ENCODE results near the gene RAB20.
A peak's percentile ranks its signal among the peaks of the same experiment; 100 is the strongest.

The RAB20 gene

DNA sequence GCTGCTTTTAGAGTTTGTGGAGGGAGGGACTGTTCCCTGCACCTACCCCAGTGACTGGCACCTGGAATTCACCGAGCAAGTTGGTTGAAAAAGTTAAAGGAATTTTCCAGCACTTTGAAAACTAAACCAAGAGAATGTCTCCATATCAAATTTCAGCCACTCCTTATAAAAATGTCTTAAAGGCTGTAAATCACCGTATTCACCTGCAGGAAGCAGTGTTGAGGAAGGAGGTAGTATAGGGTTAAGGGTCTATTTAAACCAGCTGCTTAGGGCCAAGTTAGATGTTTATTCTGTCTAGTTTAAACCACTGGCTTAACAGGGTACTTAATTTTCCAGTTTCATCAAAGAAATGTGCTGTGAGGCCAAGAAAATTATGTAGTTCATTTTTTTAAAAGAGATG, 3.8 kb upstream of the RAB20 start:
- Mint-ChIP-seq H3K27me3 (peaks cover 35% of the 10 kb centered on the region), H3K36me3 (ENCODE audit: low read depth) (peaks cover 2% of the 10 kb centered on the region), H3K4me1 (ENCODE audit: low read depth) (peaks cover 19% of the 10 kb centered on the region), H3K27ac (no peak overlapping the region), H3K9me3 (no peaks in the 10 kb centered on the region), H3K4me3 (no peak overlapping the region)
- no peak for DNase-seq

DNA sequence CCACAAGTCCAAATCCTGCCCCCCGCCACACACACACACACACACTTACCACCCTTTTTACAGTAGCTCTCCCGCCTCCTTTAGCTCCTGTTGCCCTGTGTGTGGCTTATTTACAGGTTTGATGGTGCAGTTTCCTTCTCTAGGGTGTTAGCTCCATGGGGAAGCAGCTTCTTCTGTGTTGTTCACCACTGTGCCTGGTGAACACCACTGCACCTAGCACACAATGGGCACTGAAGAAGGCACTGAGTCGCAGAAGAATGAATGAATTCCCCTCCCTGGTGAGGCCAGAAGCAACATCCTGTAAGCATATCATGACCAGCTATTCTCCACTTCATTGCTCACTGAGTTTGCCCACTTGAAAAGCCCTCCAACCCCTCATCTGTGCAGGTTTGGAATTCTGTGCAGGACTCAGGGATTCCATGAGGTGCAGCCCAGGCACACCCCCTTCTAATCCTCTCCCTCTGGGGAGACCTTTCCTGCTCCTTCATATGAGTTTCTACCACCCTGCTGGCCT, 3.0 kb upstream of the RAB20 start:
- peaks cover 2% of the 10 kb centered on the region for H3K36me3 Mint-ChIP-seq (ENCODE audit: low read depth)
- peaks cover 36% of the 10 kb centered on the region for H3K27me3 Mint-ChIP-seq
- no peak for DNase-seq
- H3K4me1 Mint-ChIP-seq (ENCODE audit: low read depth), result peaks cover 22% of the 10 kb centered on the region
- H3K4me3 Mint-ChIP-seq, result no peak overlapping the region
- no peaks in the 10 kb centered on the region for H3K9me3 Mint-ChIP-seq
- no peak overlapping the region for H3K27ac Mint-ChIP-seq

GRCh38 chr13:110563463-110563774, 1.9 kb upstream of the RAB20 start:
- Mint-ChIP-seq H3K27me3 (peaks cover 36% of the 10 kb centered on the region), H3K4me1 (ENCODE audit: low read depth) (peaks cover 22% of the 10 kb centered on the region), H3K36me3 (ENCODE audit: low read depth) (peaks cover 2% of the 10 kb centered on the region), H3K4me3 (no peak overlapping the region), H3K27ac (no peak overlapping the region), H3K9me3 (no peaks in the 10 kb centered on the region)
- DNase-seq, result no peak

DNA sequence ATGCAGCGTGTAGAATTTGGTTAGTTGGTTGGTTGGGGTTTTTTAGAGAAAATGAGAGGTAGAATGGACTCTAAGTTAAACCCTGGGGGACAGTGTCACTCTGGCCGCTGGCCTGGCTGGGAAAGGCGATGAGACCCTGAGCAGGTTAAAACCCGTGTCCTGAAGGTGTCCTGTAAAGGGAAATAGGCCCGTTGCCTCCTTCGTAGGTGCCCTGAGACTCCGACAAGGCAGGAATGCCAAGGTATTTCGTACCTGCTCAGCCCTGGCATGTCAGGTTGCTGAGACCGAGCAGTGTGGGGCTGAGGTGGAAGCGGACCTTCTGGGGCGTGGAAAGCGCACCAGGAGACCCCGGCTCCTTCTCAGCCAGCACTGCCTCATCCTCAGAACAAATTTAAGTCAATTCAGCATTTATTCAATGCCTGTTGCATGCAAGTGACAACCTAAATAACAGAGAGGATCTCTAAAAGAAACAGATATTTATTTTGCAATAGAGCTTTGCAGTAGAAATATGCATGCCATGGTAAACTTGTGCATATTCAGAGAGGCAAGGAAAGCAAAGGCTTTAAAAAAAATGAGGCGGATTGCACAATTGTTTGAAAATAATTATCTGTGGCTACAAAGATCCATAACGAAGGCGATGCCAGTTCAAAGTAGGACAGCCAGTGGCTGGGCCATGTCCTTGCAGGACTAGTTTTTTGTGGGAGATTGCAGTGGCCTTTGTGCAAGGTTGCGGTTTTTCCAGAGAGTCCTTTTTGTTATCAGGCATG, 1.4 kb upstream of the RAB20 start:
- Mint-ChIP-seq H3K27me3 (peaks cover 36% of the 10 kb centered on the region), H3K36me3 (ENCODE audit: low read depth) (peaks cover 2% of the 10 kb centered on the region), H3K9me3 (no peaks in the 10 kb centered on the region), H3K4me3 (peak overlapping the region; percentile 86), H3K27ac (no peak overlapping the region), H3K4me1 (ENCODE audit: low read depth) (peaks cover 22% of the 10 kb centered on the region)
- no peak for DNase-seq

- H3K4me3 Mint-ChIP-seq, result peak overlapping the region; percentile 86
- no peaks in the 10 kb centered on the region for H3K9me3 Mint-ChIP-seq
- no peak for DNase-seq
- H3K27ac Mint-ChIP-seq, result peak overlapping the region; percentile 89
- H3K4me1 Mint-ChIP-seq (ENCODE audit: low read depth), result peaks cover 22% of the 10 kb centered on the region
- peaks cover 2% of the 10 kb centered on the region for H3K36me3 Mint-ChIP-seq (ENCODE audit: low read depth)
- peaks cover 31% of the 10 kb centered on the region for H3K27me3 Mint-ChIP-seq
Measured at GRCh38 chr13:110562036-110562597, 595 bp upstream of the RAB20 start.

DNA sequence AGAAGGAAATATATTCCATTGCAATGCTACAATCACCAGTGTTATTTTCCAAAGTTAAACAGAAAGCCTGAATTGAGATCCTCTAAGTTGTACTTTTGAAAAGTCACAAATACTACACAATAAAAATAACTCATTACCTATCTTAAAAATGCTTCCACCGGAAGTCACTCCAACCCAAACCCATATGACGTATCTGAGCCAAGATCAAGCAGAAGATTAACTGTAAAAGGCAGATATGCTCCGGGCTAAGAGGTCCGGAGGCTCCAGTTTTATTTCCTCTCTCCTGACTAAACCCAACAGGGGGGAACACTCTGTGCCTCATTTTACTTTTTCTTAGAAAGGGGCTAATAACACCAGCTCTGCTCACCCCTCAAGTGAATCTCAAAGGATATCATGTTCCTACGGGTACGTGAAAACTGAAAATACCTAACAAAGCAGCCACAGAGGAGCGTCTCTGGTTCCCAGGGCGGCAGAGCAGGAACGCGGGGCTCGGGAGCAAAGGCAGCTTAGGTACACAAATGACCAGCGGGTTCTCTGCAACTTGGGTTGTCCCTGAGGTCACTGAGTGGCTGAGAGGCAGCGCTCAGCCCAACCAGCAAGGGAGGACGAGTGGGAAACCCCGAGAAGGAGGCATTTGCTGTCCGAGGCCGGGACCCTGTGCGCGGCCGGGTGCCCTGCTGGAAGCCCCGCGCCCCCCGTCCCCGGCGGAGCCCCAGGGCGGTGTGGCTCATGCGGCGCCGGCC, 750 bp downstream of the RAB20 start:
- Mint-ChIP-seq H3K27me3 (peaks cover 31% of the 10 kb centered on the region), H3K4me3 (peak overlapping the region; percentile 68), H3K9me3 (no peaks in the 10 kb centered on the region), H3K4me1 (ENCODE audit: low read depth) (peaks cover 22% of the 10 kb centered on the region), H3K36me3 (ENCODE audit: low read depth) (peaks cover 2% of the 10 kb centered on the region), H3K27ac (peak overlapping the region; percentile 9)
- no peak for DNase-seq

- H3K9me3 Mint-ChIP-seq, result no peaks in the 10 kb centered on the region
- H3K36me3 Mint-ChIP-seq (ENCODE audit: low read depth), result peaks cover 2% of the 10 kb centered on the region
- peaks cover 29% of the 10 kb centered on the region for H3K27me3 Mint-ChIP-seq
- no peak for DNase-seq
- H3K4me1 Mint-ChIP-seq (ENCODE audit: low read depth), result peaks cover 22% of the 10 kb centered on the region
- no peak overlapping the region for H3K27ac Mint-ChIP-seq
- no peak overlapping the region for H3K4me3 Mint-ChIP-seq
Measured at GRCh38 chr13:110559986-110560385, 1.5 kb downstream of the RAB20 start.

DNA sequence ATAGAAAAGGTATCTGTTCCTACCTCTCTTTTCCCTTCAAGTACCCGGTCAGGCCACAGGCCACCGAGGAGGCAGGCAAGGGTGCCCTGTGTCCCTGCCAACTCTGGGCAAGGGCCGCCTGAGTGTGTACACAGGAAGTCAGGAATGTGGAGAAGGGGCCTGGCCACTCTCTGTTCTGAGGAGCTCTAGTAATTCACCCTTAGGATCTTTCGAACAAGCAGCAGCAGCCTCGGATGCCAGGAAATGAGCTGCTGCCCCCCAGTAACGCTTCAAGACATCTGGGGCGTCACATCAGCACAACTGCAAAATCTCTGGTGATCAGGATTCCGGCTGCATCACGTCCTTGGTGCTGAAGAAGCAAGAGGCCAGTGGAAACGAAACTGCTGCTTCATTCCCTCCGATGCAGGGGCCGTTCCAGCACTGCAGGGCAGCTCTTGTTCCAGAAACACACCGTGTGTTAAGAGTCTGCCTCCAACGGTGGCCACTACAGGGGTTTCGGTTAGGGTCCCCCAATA, 2.0 kb downstream of the RAB20 start:
- Mint-ChIP-seq H3K4me3 (no peak overlapping the region), H3K4me1 (ENCODE audit: low read depth) (peaks cover 22% of the 10 kb centered on the region), H3K36me3 (ENCODE audit: low read depth) (peaks cover 2% of the 10 kb centered on the region), H3K27ac (no peak overlapping the region), H3K9me3 (no peaks in the 10 kb centered on the region), H3K27me3 (peaks cover 24% of the 10 kb centered on the region)
- no peak for DNase-seq

DNA sequence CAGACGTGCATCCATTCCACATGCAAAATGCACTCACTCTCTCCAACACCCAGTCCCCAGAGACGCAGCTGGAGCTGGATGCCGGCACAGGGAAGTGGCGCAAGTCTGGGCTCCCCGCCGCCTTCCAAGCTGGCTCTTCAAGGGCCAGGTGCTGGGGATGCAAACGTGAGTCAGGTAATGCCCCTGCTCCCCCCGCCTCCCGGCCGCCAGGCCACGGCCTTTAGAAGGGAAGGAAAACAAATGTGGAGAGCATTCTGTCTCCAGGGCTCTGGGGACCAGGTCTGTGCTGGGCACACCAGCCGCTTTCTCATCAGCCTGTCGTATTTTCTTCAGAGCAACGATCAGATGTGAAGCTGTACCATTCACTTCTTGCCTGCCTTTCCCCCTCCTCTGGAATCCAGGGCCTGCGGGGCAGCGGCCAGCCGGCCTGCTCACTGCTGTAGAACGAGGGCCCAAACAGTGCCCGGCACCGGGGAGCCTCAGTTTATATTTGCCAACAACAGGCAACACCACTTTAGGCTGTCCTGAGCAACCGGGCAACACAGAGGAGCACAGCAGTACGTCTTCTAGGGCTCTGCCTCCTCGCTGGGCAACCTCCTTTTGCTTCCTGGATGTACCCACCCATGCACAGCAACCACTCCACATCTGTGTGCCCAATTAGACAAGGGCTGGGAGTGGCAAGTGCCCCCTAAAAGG, 3.8 kb downstream of the RAB20 start:
- peaks cover 2% of the 10 kb centered on the region for H3K36me3 Mint-ChIP-seq (ENCODE audit: low read depth)
- H3K9me3 Mint-ChIP-seq, result no peaks in the 10 kb centered on the region
- no peak overlapping the region for H3K27ac Mint-ChIP-seq
- H3K27me3 Mint-ChIP-seq, result peaks cover 15% of the 10 kb centered on the region
- no peak overlapping the region for H3K4me3 Mint-ChIP-seq
- peaks cover 19% of the 10 kb centered on the region for H3K4me1 Mint-ChIP-seq (ENCODE audit: low read depth)
- no peak for DNase-seq

DNA sequence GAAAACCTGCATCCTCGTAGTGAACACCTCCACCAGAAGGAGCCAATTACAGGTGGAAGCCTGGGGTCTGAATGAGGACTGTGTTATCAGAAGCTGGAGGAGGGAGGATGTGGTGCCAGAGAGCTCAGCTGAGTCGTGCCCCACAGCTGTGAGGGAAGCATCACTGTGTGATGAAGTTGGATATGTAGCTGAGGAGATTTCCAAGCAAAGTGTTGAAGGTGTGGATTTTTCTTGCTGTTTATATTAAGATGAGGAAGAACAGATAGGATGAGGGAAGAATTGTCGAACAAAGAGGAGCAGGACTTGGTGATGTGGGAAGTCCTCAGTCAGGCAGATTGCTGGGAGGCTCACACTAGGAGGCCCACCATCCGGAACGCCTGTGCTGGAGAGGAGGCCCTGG, 4.4 kb downstream of the RAB20 start:
- Mint-ChIP-seq H3K9me3 (no peaks in the 10 kb centered on the region), H3K27ac (no peak overlapping the region), H3K27me3 (peaks cover 14% of the 10 kb centered on the region), H3K36me3 (ENCODE audit: low read depth) (peaks cover 2% of the 10 kb centered on the region), H3K4me3 (no peak overlapping the region), H3K4me1 (ENCODE audit: low read depth) (peaks cover 13% of the 10 kb centered on the region)
- DNase-seq, result no peak

- DNase-seq, result no peak
- Mint-ChIP-seq H3K27ac (no peak overlapping the region), H3K4me3 (no peak overlapping the region), H3K27me3 (peaks cover 11% of the 10 kb centered on the region), H3K9me3 (no peaks in the 10 kb centered on the region), H3K36me3 (ENCODE audit: low read depth) (no peaks in the 10 kb centered on the region), H3K4me1 (ENCODE audit: low read depth) (peaks cover 10% of the 10 kb centered on the region)
Measured at GRCh38 chr13:110556224-110556606, 5.3 kb downstream of the RAB20 start.

- Mint-ChIP-seq H3K4me3 (no peak overlapping the region), H3K4me1 (ENCODE audit: low read depth) (peaks cover 7% of the 10 kb centered on the region), H3K9me3 (no peaks in the 10 kb centered on the region), H3K27me3 (peaks cover 9% of the 10 kb centered on the region), H3K27ac (no peak overlapping the region), H3K36me3 (ENCODE audit: low read depth) (no peaks in the 10 kb centered on the region)
- no peak for DNase-seq
Measured at GRCh38 chr13:110555601-110556223, 5.8 kb downstream of the RAB20 start.

DNA sequence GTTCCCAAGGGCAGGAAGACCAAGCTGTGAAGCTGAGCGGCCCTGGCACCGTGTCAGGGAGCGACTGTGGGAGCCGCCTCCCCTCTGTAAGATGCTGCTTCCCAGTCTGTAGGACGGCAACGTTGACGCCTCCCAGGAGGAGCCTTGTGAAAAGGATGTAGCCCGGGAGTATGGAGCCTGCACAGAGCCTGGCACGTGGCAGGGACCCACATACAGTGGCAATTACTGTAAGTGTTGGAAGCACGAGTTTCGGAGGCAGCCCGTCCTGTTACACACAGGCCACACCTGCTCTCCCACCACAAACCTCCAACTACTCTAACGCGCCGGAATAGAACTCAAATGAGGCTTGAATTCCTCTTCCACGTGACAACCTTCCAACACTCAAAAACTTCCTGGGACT, 6.6 kb downstream of the RAB20 start:
- DNase-seq, result no peak
- peaks cover under 1% of the 10 kb centered on the region for H3K4me1 Mint-ChIP-seq (ENCODE audit: low read depth)
- no peaks in the 10 kb centered on the region for H3K9me3 Mint-ChIP-seq
- no peaks in the 10 kb centered on the region for H3K36me3 Mint-ChIP-seq (ENCODE audit: low read depth)
- H3K27ac Mint-ChIP-seq, result no peak overlapping the region
- peaks cover 1% of the 10 kb centered on the region for H3K27me3 Mint-ChIP-seq
- no peak overlapping the region for H3K4me3 Mint-ChIP-seq

DNA sequence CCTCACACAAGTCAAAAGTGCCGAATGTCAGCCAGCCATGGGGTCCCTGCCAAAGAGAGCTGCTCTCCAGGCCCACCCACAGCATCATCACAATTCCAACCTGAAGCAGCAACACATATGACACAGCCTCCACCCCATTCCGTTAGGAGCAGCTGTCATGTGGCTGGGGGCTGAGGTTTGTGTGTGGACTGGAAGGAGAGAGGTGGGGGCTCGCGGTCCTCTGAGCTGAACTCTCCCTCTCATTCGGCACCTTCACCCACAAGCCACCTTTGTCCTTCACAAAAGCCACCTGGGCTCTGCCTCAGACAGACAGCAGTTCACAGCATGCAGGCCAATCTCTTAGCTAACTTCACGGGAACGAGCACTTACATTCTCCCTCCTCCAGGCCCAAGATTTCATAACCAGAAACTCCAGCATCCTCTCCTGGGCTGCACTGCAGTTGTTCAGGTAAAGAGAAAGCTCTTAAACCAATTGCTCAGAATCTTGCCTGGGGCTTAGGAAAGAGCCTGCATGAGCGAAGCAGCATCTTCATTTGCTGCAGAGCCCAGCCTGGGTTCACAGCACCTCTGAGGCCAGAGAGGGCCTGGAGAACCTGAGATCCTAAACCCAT, 7.2 kb downstream of the RAB20 start:
- Mint-ChIP-seq H3K27me3 (no peaks in the 10 kb centered on the region), H3K9me3 (no peaks in the 10 kb centered on the region), H3K36me3 (ENCODE audit: low read depth) (no peaks in the 10 kb centered on the region), H3K4me3 (no peak overlapping the region), H3K4me1 (ENCODE audit: low read depth) (no peaks in the 10 kb centered on the region), H3K27ac (no peak overlapping the region)
- DNase-seq, result no peak
